ENCODE results near the gene AHRR. TPM values are rescaled to one million over a fixed set of nuclear protein-coding genes. Genes with fewer than 3 reads are reported as not detected.

Gene AHRR
- total RNA-seq, 2 experiments from 2014 or later: 2.2 to 3.4 TPM

- DNase-seq (ENCODE audit: low spot score): no peak
- H3K9me3 ChIP-seq (ENCODE audit: low read length): no peaks in the 10 kb centered on the region
- H3K27ac ChIP-seq (ENCODE audit: low read depth, low read length, poor library complexity, severe bottlenecking): no peak overlapping the region
- H3K4me2 ChIP-seq (ENCODE audit: low read length): no peak overlapping the region
- no peaks in the 10 kb centered on the region for H3K79me2 ChIP-seq (ENCODE audit: insufficient read depth, low read depth, low read length)
- H3K4me1 ChIP-seq (ENCODE audit: insufficient read depth, low read length, poor library complexity, severe bottlenecking): no peaks in the 10 kb centered on the region
- TF ChIP-seq CTCF (conservative IDR thresholded peaks at IDR 0.05; ENCODE audit: low read length) (no peak), EZH2phosphoT487 (IDR thresholded peaks at IDR 0.05; ENCODE audit: borderline replicate concordance, low read depth, low read length) (no peak)
- ChIA-PET POLR2A (no interaction called here), CTCF (ENCODE audit: unreplicated experiment) (no interaction called here)
- H3K9me2 ChIP-seq (ENCODE audit: insufficient read depth, low read length): no peaks in the 10 kb centered on the region
- intact Hi-C loops (cut with micrococcal nuclease; ENCODE audit: unreplicated experiment): no loop called here
- H2AFZ ChIP-seq (ENCODE audit: low read length): no peak overlapping the region
- BruUV-seq (replicated peaks): no TSS peak
- H3K36me3 ChIP-seq (ENCODE audit: insufficient read depth, low read length): no peaks in the 10 kb centered on the region
- H3K4me3 ChIP-seq (ENCODE audit: low read depth, low read length, poor library complexity, severe bottlenecking): no peak overlapping the region
- no peaks in the 10 kb centered on the region for H4K20me1 ChIP-seq (ENCODE audit: insufficient read depth, low read length)
Measured at GRCh38 chr5:359301-359897, 37.9 kb downstream of the AHRR start.

- Histone ChIP-seq H3K36me3 (ENCODE audit: insufficient read depth, low read length) (no peaks in the 10 kb centered on the region), H4K20me1 (ENCODE audit: insufficient read depth, low read length) (no peaks in the 10 kb centered on the region), H3K9me3 (ENCODE audit: low read length) (no peaks in the 10 kb centered on the region), H3K9me2 (ENCODE audit: insufficient read depth, low read length) (no peaks in the 10 kb centered on the region), H3K4me1 (ENCODE audit: insufficient read depth, low read length, poor library complexity, severe bottlenecking) (no peaks in the 10 kb centered on the region), H3K79me2 (ENCODE audit: insufficient read depth, low read depth, low read length) (no peaks in the 10 kb centered on the region), H3K4me2 (ENCODE audit: low read length) (no peak overlapping the region), H3K27ac (ENCODE audit: low read depth, low read length, poor library complexity, severe bottlenecking) (no peak overlapping the region), H3K4me3 (ENCODE audit: low read depth, low read length, poor library complexity, severe bottlenecking) (no peak overlapping the region), H2AFZ (ENCODE audit: low read length) (no peak overlapping the region)
- TF ChIP-seq EZH2phosphoT487 (IDR thresholded peaks at IDR 0.05; ENCODE audit: borderline replicate concordance, low read depth, low read length) (no peak), CTCF (conservative IDR thresholded peaks at IDR 0.05; ENCODE audit: low read length) (no peak)
- POLR2A ChIA-PET: no interaction called here
- intact Hi-C loops (cut with micrococcal nuclease; ENCODE audit: unreplicated experiment): no loop called here
- no peak for DNase-seq (ENCODE audit: low spot score)
- CTCF ChIA-PET (ENCODE audit: unreplicated experiment): no interaction called here
- BruUV-seq (replicated peaks): no TSS peak
Measured at GRCh38 chr5:360257-361027, 38.9 kb downstream of the AHRR start.

GRCh38 chr5:362189-362588, 40.7 kb downstream of the AHRR start:
- no peak overlapping the region for H3K4me3 ChIP-seq (ENCODE audit: low read depth, low read length, poor library complexity, severe bottlenecking)
- intact Hi-C loops (cut with micrococcal nuclease; ENCODE audit: unreplicated experiment): no loop called here
- no TSS peak for BruUV-seq (replicated peaks)
- H3K9me3 ChIP-seq (ENCODE audit: low read length): no peaks in the 10 kb centered on the region
- DNase-seq (ENCODE audit: low spot score): no peak
- no peak overlapping the region for H3K27ac ChIP-seq (ENCODE audit: low read depth, low read length, poor library complexity, severe bottlenecking)
- no peaks in the 10 kb centered on the region for H3K9me2 ChIP-seq (ENCODE audit: insufficient read depth, low read length)
- no peaks in the 10 kb centered on the region for H3K79me2 ChIP-seq (ENCODE audit: insufficient read depth, low read depth, low read length)
- TF ChIP-seq CTCF (conservative IDR thresholded peaks at IDR 0.05; ENCODE audit: low read length) (no peak), EZH2phosphoT487 (IDR thresholded peaks at IDR 0.05; ENCODE audit: borderline replicate concordance, low read depth, low read length) (no peak)
- H4K20me1 ChIP-seq (ENCODE audit: insufficient read depth, low read length): no peaks in the 10 kb centered on the region
- ChIA-PET CTCF (ENCODE audit: unreplicated experiment) (no interaction called here), POLR2A (no interaction called here)
- H3K4me2 ChIP-seq (ENCODE audit: low read length): no peak overlapping the region
- H3K4me1 ChIP-seq (ENCODE audit: insufficient read depth, low read length, poor library complexity, severe bottlenecking): no peaks in the 10 kb centered on the region
- H3K36me3 ChIP-seq (ENCODE audit: insufficient read depth, low read length): no peaks in the 10 kb centered on the region
- H2AFZ ChIP-seq (ENCODE audit: low read length): no peak overlapping the region

All from OCI-LY7 (cell line).